SK-N-MC (cell line): ENCODE data around the gene DUS4L.

ENCODE experiments used
- EZH2 ChIP-seq: fragments of 200-600 bp; sonication (generic); IDR thresholded peaks from one replicate; pipeline ENCODE4 v1.6.1; 2017; ENCODE audit warnings: antibody characterized with exemption
- FOXP2 ChIP-seq: optimal IDR thresholded peaks from 2 replicates; pipeline ENCODE3; 2011; ENCODE audit warnings: mild to moderate bottlenecking, moderate library complexity; ENCODE audit not compliant: insufficient read depth; ENCODE audit errors: extremely low read length, control extremely low read depth
- POLR2AphosphoS5 ChIP-seq: IDR thresholded peaks from 2 replicates; pipeline ENCODE4 v1.6.1; 2012; ENCODE audit warnings: mild to moderate bottlenecking, low read depth, low read length, borderline replicate concordance

DNA sequence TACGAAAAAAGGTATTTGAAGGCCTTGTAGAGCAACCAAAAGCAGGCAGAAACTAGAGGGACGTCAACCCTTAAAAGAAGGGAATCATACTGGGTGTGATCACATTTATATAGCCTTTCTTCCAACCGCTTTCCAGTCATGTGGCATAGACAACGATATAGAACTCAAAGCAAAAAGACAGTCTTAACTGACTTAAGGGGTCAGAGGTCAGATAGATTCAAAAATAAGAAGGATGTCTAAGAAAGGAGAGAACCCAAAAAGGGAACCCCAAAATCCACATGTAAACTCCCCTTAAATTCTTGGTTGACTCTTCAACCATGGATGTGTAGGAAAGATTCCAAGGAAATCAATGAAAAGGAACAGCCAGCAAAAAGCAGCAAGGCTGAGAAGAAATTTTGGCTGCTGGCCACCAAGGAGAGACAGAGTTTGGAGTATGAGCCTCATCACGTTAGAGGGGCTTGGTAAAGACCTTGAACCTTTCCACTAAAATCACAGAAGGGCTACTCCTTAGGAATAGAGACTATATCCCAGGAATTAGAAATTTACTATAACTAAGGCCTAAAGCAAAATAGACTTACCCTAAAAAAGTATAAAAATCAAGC, 24.9 kb downstream of the DUS4L start:
- TF ChIP-seq EZH2: no peak
- no peak for TF ChIP-seq POLR2AphosphoS5
- TF ChIP-seq FOXP2: no peak
